ENCODE measurements around the gene SERF1A.
"Not testable (repeated sequence)": the region's sequence is repeated elsewhere in the genome, so short reads cannot be mapped to it uniquely, and the experiment has no call there.

GRCh38 chr5:70932560-70932959, 32.1 kb downstream of the SERF1A start:
- not testable (repeated sequence) for TF ChIP-seq EZH2 (IDR thresholded peaks at IDR 0.05; ENCODE audit: insufficient read depth, poor library complexity, severe bottlenecking); EZH2phosphoT487 (IDR thresholded peaks at IDR 0.05; ENCODE audit: insufficient read depth, low read depth)
